GM13976 (cell line): ENCODE results near the gene RBP4.

Experiments
- DNase-seq: peaks from one replicate; pipeline ENCODE4 v3.0.0; 2012; ENCODE audit warnings: low spot score
- CTCF ChIP-seq: IDR thresholded peaks from 2 replicates; pipeline ENCODE4 v1.5.1; 2012; ENCODE audit warnings: borderline replicate concordance, mild to moderate bottlenecking; ENCODE audit not compliant: insufficient read depth; ENCODE audit errors: extremely low read depth, missing control alignments, control extremely low read depth
- in situ Hi-C: fragments of 300-500 bp; cut with MboI; formaldehyde crosslinking; loops from one replicate; pipeline ENCODE4 v1.12.0; 2022; ENCODE audit warnings: low sequenced_read_pairs, mixed read lengths, inconsistent platforms; ENCODE audit not compliant: unreplicated experiment

RBP4 gene

GRCh38 chr10:93568105-93568390 lies 33.0 kb downstream of the RBP4 start:
- no peak for DNase-seq
- TF ChIP-seq CTCF: no peak
- in situ Hi-C loops: no loop called here

- in situ Hi-C loops: no loop called here
- no peak for TF ChIP-seq CTCF
- no peak for DNase-seq
Observed at GRCh38 chr10:93567277-93568104, 33.5 kb downstream of the RBP4 start.

- no peak for DNase-seq
- no peak for TF ChIP-seq CTCF
- in situ Hi-C loops: no loop called here
Observed at GRCh38 chr10:93566435-93567276, 34.4 kb downstream of the RBP4 start, which contains the start of gene FFAR4. Gene FFAR4 (plus strand): TSS chr10:93566665. CDS start chr10:93566721, 56 bp downstream.

- in situ Hi-C loops: no loop called here
- TF ChIP-seq CTCF: no peak
- DNase-seq: no peak
Observed at GRCh38 chr10:93565446-93565845, 35.6 kb downstream of the RBP4 start.

- TF ChIP-seq CTCF: no peak
- no peak for DNase-seq
- in situ Hi-C loops: no loop called here
Observed at GRCh38 chr10:93560541-93560940, 40.5 kb downstream of the RBP4 start.

GRCh38 chr10:93559490-93559889 lies 41.5 kb downstream of the RBP4 start:
- TF ChIP-seq CTCF: no peak
- in situ Hi-C loops: no loop called here
- no peak for DNase-seq
